Measurements from ENCODE around the gene P2RY14. TPM values are rescaled to one million over a fixed set of nuclear protein-coding genes. Genes with fewer than 3 reads are reported as not detected.

The P2RY14 gene
- total RNA-seq, 1 experiment from 2014 or later, result not detected

GRCh38 chr3:151300539-151300938 is 22.2 kb upstream of the P2RY14 start (continued):
- TF ChIP-seq CREM (CRISPR knock-in tag; IDR thresholded peaks at IDR 0.05), result no peak
- no peak for TF ChIP-seq ZBTB21 (CRISPR knock-in tag; IDR thresholded peaks at IDR 0.05; ENCODE audit: borderline replicate concordance)
- no peak for TF ChIP-seq MAX (CRISPR knock-in tag; IDR thresholded peaks at IDR 0.05)
- no peak for TF ChIP-seq EMX1 (CRISPR knock-in tag; IDR thresholded peaks at IDR 0.05)

- Mint-ChIP-seq H3K9me3 (no peaks in the 10 kb centered on the region), H3K27me3 (ENCODE audit: low read depth) (no peaks in the 10 kb centered on the region), H3K36me3 (no peaks in the 10 kb centered on the region), H3K27ac (no peak overlapping the region), H3K4me1 (peaks cover 13% of the 10 kb centered on the region), H3K4me3 (no peak overlapping the region)
- ChIA-PET CTCF (interaction anchor here (0.8 kb wide), 1 partner anchor 29 kb away, joined by 4 read pairs; no protein-coding TSS in a partner anchor), POLR2A (no interaction called here)
- TF ChIP-seq RELA (CRISPR knock-in tag; IDR thresholded peaks at IDR 0.05; ENCODE audit: borderline replicate concordance) (no peak), TCF7 (CRISPR knock-in tag; IDR thresholded peaks at IDR 0.05; ENCODE audit: low read depth) (no peak), ELF4 (CRISPR knock-in tag; IDR thresholded peaks at IDR 0.05; ENCODE audit: low read depth) (no peak), E2F1 (CRISPR knock-in tag; IDR thresholded peaks at IDR 0.05) (no peak), ZBTB43 (CRISPR knock-in tag; IDR thresholded peaks at IDR 0.05) (no peak), EMX1 (CRISPR knock-in tag; IDR thresholded peaks at IDR 0.05) (no peak), ZNF423 (CRISPR knock-in tag; IDR thresholded peaks at IDR 0.05) (no peak), ZNF671 (CRISPR knock-in tag; IDR thresholded peaks at IDR 0.05) (no peak), ZNF121 (CRISPR knock-in tag; IDR thresholded peaks at IDR 0.05) (no peak), ATF1 (CRISPR knock-in tag; IDR thresholded peaks at IDR 0.05) (no peak), E2F5 (CRISPR knock-in tag; IDR thresholded peaks at IDR 0.05) (no peak), GRHL2 (CRISPR knock-in tag; IDR thresholded peaks at IDR 0.05; ENCODE audit: insufficient replicate concordance, severe bottlenecking) (no peak), ERG (CRISPR knock-in tag; IDR thresholded peaks at IDR 0.05) (no peak), ESRRA (CRISPR knock-in tag; IDR thresholded peaks at IDR 0.05; ENCODE audit: borderline replicate concordance) (no peak)
- ATAC-seq, result no peak
- DNase-seq (ENCODE audit: low spot score), result no peak
Measured at GRCh38 chr3:151299006-151299405, 20.7 kb upstream of the P2RY14 start.

- ATAC-seq (no peak), DNase-seq (ENCODE audit: low spot score) (no peak)
- no peak overlapping the region for H3K4me3 Mint-ChIP-seq
- no peaks in the 10 kb centered on the region for H3K36me3 Mint-ChIP-seq
- TF ChIP-seq SMAD3 (CRISPR knock-in tag; IDR thresholded peaks at IDR 0.05; ENCODE audit: borderline replicate concordance) (no peak), MXD4 (CRISPR knock-in tag; IDR thresholded peaks at IDR 0.05; ENCODE audit: borderline replicate concordance) (no peak), ZNF423 (CRISPR knock-in tag; IDR thresholded peaks at IDR 0.05) (no peak), ZNF138 (CRISPR knock-in tag; conservative IDR thresholded peaks at IDR 0.05) (no peak), ZNF512 (CRISPR knock-in tag; IDR thresholded peaks at IDR 0.05; ENCODE audit: borderline replicate concordance) (no peak), ESRRA (CRISPR knock-in tag; IDR thresholded peaks at IDR 0.05; ENCODE audit: borderline replicate concordance) (no peak)
- peaks cover 11% of the 10 kb centered on the region for H3K4me1 Mint-ChIP-seq
- ChIA-PET POLR2A (no interaction called here), CTCF (interaction anchor here (1.0 kb wide), 1 partner anchor 129 kb away, joined by 3 read pairs; no protein-coding TSS in a partner anchor)
- H3K27ac Mint-ChIP-seq, result no peak overlapping the region
- H3K27me3 Mint-ChIP-seq (ENCODE audit: low read depth), result no peaks in the 10 kb centered on the region
- no peaks in the 10 kb centered on the region for H3K9me3 Mint-ChIP-seq
Measured at GRCh38 chr3:151297429-151297828, 19.1 kb upstream of the P2RY14 start.
